Panc1 (cell line): ENCODE data around the gene TFCP2L1.

ENCODE experiments used
- CTCF ChIP-seq: fragments of 450-650 bp; IDR thresholded peaks from 2 replicates; pipeline ENCODE4 v1.5.1; 2017; ENCODE audit warnings: mild to moderate bottlenecking
- POLR2AphosphoS5 ChIP-seq: IDR thresholded peaks from 2 replicates; pipeline ENCODE4 v1.6.1; 2012; ENCODE audit warnings: mild to moderate bottlenecking, low read depth, low read length, moderate library complexity
- REST ChIP-seq, 2 experiments: IDR thresholded peaks; 2 replicates each; pipeline ENCODE4 v1.6.1; 2011 to 2012; ENCODE audit warnings: low read depth in 2 of 2, control low read depth in 1 of 2, low read length in 1 of 2, mild to moderate bottlenecking in 1 of 2, moderate library complexity in 1 of 2; ENCODE audit not compliant: insufficient read depth in 1 of 2
- SIN3A ChIP-seq: IDR thresholded peaks from 2 replicates; pipeline ENCODE4 v1.6.1; 2012; ENCODE audit warnings: low read depth, mild to moderate bottlenecking, low read length, moderate library complexity, borderline replicate concordance; ENCODE audit not compliant: insufficient read depth
- TCF7L2 ChIP-seq: IDR thresholded peaks from 2 replicates; pipeline ENCODE4 v1.6.1; 2011; ENCODE audit warnings: mild to moderate bottlenecking, low read depth, low read length, inconsistent platforms

DNA sequence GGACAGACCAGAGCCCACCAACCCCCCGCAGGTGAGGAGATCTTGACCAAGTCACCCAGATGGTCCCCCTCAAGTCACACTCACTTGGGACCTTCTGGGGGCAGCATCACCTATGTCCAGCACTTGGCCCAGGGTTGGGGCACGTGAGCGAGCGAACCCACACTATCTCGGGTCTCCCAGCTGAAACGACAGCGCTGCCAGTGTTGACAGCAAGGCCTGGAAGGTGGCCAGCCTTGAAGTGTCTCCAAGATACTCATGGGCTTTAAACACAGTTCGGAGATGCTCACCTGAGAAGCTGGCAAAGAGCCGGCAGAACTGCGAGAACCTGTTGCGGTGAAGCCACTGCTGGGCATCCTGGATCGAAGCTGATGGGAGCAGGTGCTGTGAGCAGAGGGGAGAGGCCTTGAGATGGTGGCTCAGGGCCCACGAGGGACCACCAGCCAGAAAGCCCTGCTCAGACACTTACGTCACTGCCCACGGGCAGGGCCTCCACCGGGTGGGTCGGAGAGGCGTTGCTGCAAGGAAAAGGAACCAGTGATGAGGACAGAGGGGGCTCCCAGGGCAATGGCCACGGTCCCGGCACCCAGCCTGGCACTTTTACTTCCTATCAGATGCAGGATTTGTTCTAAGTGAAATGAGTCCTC is 47.5 kb downstream of the TFCP2L1 start:
- no peak for TF ChIP-seq CTCF
- no peak for TF ChIP-seq POLR2AphosphoS5
- TF ChIP-seq REST (IDR thresholded peaks at IDR 0.05; ENCODE audit: insufficient read depth in 1 of 2, low read depth in 2 of 2, low read length in 1 of 2): no peak
- no peak for TF ChIP-seq SIN3A
- no peak for TF ChIP-seq TCF7L2
